WTC11 (cell line): ENCODE measurements around the gene CRELD1. TPM values are rescaled to one million over a fixed set of nuclear protein-coding genes. Genes with fewer than 3 reads are reported as not detected.

Experiments used
- ATAC-seq: fragments of 200-7000 bp; cut with Tn5 transposase; 2 replicates; pipeline ENCODE4 v1.10.0; 2021; ENCODE audit warnings: mild to moderate bottlenecking, moderate library complexity
- CTCF ChIA-PET: fragments of 300-600 bp; sonication (Branson Sonifier 250); formaldehyde crosslinking; loops from one replicate; lab custom pipeline; 2021; ENCODE audit warnings: antibody characterized with exemption; lab: Charles Lee
- POLR2A ChIA-PET: fragments of 350-600 bp; sonication (Branson Sonifier 250); formaldehyde crosslinking; loops from one replicate; lab custom pipeline; 2021; ENCODE audit warnings: antibody characterized with exemption; lab: Charles Lee
- DNase-seq: peaks from one replicate; pipeline ENCODE4 v3.0.0; 2021; ENCODE audit warnings: low spot score
- H3K27ac Mint-ChIP-seq: 2 replicates; pipeline ENCODE4 v1.8.0; 2021; ENCODE audit warnings: mixed read lengths
- H3K27me3 Mint-ChIP-seq: 2 replicates; pipeline ENCODE4 v1.8.0; 2021; ENCODE audit warnings: low read depth, mild to moderate bottlenecking, moderate library complexity, mixed read lengths
- H3K36me3 Mint-ChIP-seq: 2 replicates; pipeline ENCODE4 v1.8.0; 2021; ENCODE audit warnings: mixed read lengths
- H3K4me1 Mint-ChIP-seq: 2 replicates; pipeline ENCODE4 v1.8.0; 2022; ENCODE audit warnings: mixed read lengths
- H3K4me3 Mint-ChIP-seq: 2 replicates; pipeline ENCODE4 v1.8.0; 2021; ENCODE audit warnings: mild to moderate bottlenecking, moderate library complexity, mixed read lengths
- H3K9me3 Mint-ChIP-seq: 2 replicates; pipeline ENCODE4 v1.8.0; 2021; ENCODE audit warnings: mixed read lengths
- E2F5 ChIP-seq: sonication (generic); formaldehyde crosslinking; IDR thresholded peaks from 2 replicates; pipeline ENCODE4 v1.8.1; 2022; ENCODE audit warnings: mild to moderate bottlenecking, moderate library complexity, missing genetic modification reagents
- ETV6 ChIP-seq: sonication (generic); formaldehyde crosslinking; IDR thresholded peaks from 2 replicates; pipeline ENCODE4 v1.8.1; 2022; ENCODE audit warnings: mild to moderate bottlenecking, missing genetic modification reagents
- FOXK1 ChIP-seq: sonication (generic); formaldehyde crosslinking; IDR thresholded peaks from 2 replicates; pipeline ENCODE4 v1.8.0; 2022; ENCODE audit warnings: mild to moderate bottlenecking, moderate library complexity, missing genetic modification reagents
- FOXP1 ChIP-seq: sonication (generic); formaldehyde crosslinking; IDR thresholded peaks from 2 replicates; pipeline ENCODE4 v1.8.0; 2022; ENCODE audit warnings: missing genetic modification reagents, mild to moderate bottlenecking, moderate library complexity, borderline replicate concordance
- GABPB1 ChIP-seq: sonication (generic); formaldehyde crosslinking; IDR thresholded peaks from 2 replicates; pipeline ENCODE4 v1.8.1; 2023; ENCODE audit warnings: mild to moderate bottlenecking, missing genetic modification reagents
- GTF2I ChIP-seq: fragments of 250-450 bp; sonication (Bioruptor Pico); conservative IDR thresholded peaks from 2 replicates; pipeline ENCODE4 v1.4.0; 2021; ENCODE audit warnings: mild to moderate bottlenecking
- HMGA2 ChIP-seq: fragments of 250-450 bp; sonication (Bioruptor Pico); IDR thresholded peaks from 2 replicates; pipeline ENCODE4 v1.4.0; 2021; ENCODE audit warnings: mild to moderate bottlenecking, moderate library complexity
- JUN ChIP-seq: sonication (generic); formaldehyde crosslinking; IDR thresholded peaks from 2 replicates; pipeline ENCODE4 v1.8.0; 2023; ENCODE audit warnings: mild to moderate bottlenecking, missing genetic modification reagents
- MYBL2 ChIP-seq: sonication (generic); formaldehyde crosslinking; IDR thresholded peaks from 2 replicates; pipeline ENCODE4 v1.8.1; 2023; ENCODE audit warnings: mild to moderate bottlenecking, moderate library complexity, missing genetic modification reagents
- NFYB ChIP-seq: sonication (generic); formaldehyde crosslinking; conservative IDR thresholded peaks from 2 replicates; pipeline ENCODE4 v1.8.0; 2022; ENCODE audit warnings: low read depth, missing genetic modification reagents
- NR1H2 ChIP-seq: sonication (generic); formaldehyde crosslinking; IDR thresholded peaks from 2 replicates; pipeline ENCODE4 v1.9.0; 2021; ENCODE audit warnings: mild to moderate bottlenecking, moderate library complexity, missing genetic modification reagents
- PRDM15 ChIP-seq: sonication (generic); formaldehyde crosslinking; IDR thresholded peaks from 2 replicates; pipeline ENCODE4 v1.8.0; 2022; ENCODE audit warnings: missing genetic modification reagents
- SMAD3 ChIP-seq: sonication (generic); formaldehyde crosslinking; IDR thresholded peaks from 2 replicates; pipeline ENCODE4 v1.8.0; 2022; ENCODE audit warnings: missing genetic modification reagents, mild to moderate bottlenecking, borderline replicate concordance
- SP1 ChIP-seq: sonication (generic); formaldehyde crosslinking; conservative IDR thresholded peaks from 2 replicates; pipeline ENCODE4 v1.8.1; 2022; ENCODE audit warnings: missing genetic modification reagents
- ZBTB43 ChIP-seq: sonication (generic); formaldehyde crosslinking; IDR thresholded peaks from 2 replicates; pipeline ENCODE4 v1.8.1; 2023; ENCODE audit warnings: mild to moderate bottlenecking, missing genetic modification reagents
- ZMAT4 ChIP-seq: fragments of 250-450 bp; sonication (Bioruptor Pico); IDR thresholded peaks from 2 replicates; pipeline ENCODE4 v1.9.0; 2021; ENCODE audit warnings: mild to moderate bottlenecking
- ZNF121 ChIP-seq: sonication (generic); formaldehyde crosslinking; IDR thresholded peaks from 2 replicates; pipeline ENCODE4 v1.8.0; 2023; ENCODE audit warnings: missing genetic modification reagents
- ZNF232 ChIP-seq: sonication (generic); formaldehyde crosslinking; IDR thresholded peaks from 2 replicates; pipeline ENCODE4 v1.8.0; 2022; ENCODE audit warnings: mild to moderate bottlenecking, missing genetic modification reagents
- ZNF263 ChIP-seq: sonication (generic); formaldehyde crosslinking; IDR thresholded peaks from 2 replicates; pipeline ENCODE4 v1.8.1; 2022; ENCODE audit warnings: low read depth, mild to moderate bottlenecking, moderate library complexity, missing genetic modification reagents
- ZNF317 ChIP-seq: sonication (generic); formaldehyde crosslinking; IDR thresholded peaks from 2 replicates; pipeline ENCODE4 v1.8.1; 2023; ENCODE audit warnings: low read depth, mild to moderate bottlenecking, moderate library complexity, missing genetic modification reagents, borderline replicate concordance
- total RNA-seq: library from RNA; stranded (reverse); gene quantifications from 3 replicates; pipeline ENCODE4 v1.2.3, GENCODE V29; 2021

Gene CRELD1
- total RNA-seq, 1 experiment from 2014 or later, result 18.8 TPM

GRCh38 chr3:9916734-9917680, 16.6 kb upstream of the CRELD1 start, which contains the start of gene IL17RC (continued):
- TF ChIP-seq NFYB (CRISPR knock-in tag) (no peak), MYBL2 (CRISPR knock-in tag) (peak; percentile 33; the same call in 1 of the 2 replicates), ZNF317 (no peak), HMGA2 (CRISPR knock-in tag) (no peak), SP1 (0 out of 2 replicates have a peak, but pooled peaks have one; percentile 33), ETV6 (CRISPR knock-in tag) (no peak), PRDM15 (CRISPR knock-in tag) (no peak), SMAD3 (no peak), ZNF121 (CRISPR knock-in tag) (no peak), FOXP1 (no peak), FOXK1 (CRISPR knock-in tag) (0 out of 2 replicates have a peak, but pooled peaks have one; percentile 12), NR1H2 (CRISPR knock-in tag) (no peak), ZMAT4 (CRISPR knock-in tag) (no peak)
- TF ChIP-seq, all 79 proteins: peak for 4

GRCh38 chr3:9917820-9918219, 15.8 kb upstream of the CRELD1 start:
- CTCF ChIA-PET, result interaction anchor here (2.5 kb wide), 1 partner anchor 15 kb away, joined by 17 read pairs; the partner anchor contains the start of gene CRELD1
- DNase-seq, result no peak
- POLR2A ChIA-PET, result interaction anchor here (0.6 kb wide), 1 partner anchor 500 kb away, joined by 6 read pairs; no protein-coding TSS in a partner anchor

More at GRCh38 chr3:9917820-9918219, 15.8 kb upstream of the CRELD1 start:
- TF ChIP-seq E2F5 (CRISPR knock-in tag) (no peak), ZNF263 (no peak), ZNF232 (no peak), GABPB1 (CRISPR knock-in tag) (no peak), GTF2I (CRISPR knock-in tag) (no peak), ZBTB43 (CRISPR knock-in tag) (no peak), NR1H2 (CRISPR knock-in tag) (no peak), JUN (CRISPR knock-in tag) (no peak)
- ATAC-seq, result no peak
- Mint-ChIP-seq H3K27me3 (0 out of 2 replicates have a peak, but pooled peaks cover 3% of the 10 kb centered on the region), H3K4me3 (no peak overlapping the region), H3K9me3 (no peaks in the 10 kb centered on the region), H3K4me1 (peaks cover 18% of the 10 kb centered on the region), H3K27ac (no peak overlapping the region), H3K36me3 (no peaks in the 10 kb centered on the region)
